HG02981 (cell line): ENCODE results near the gene SDCCAG8.

Experiments used
- ATAC-seq: cut with Tn5 transposase; IDR thresholded peaks from one replicate; pipeline ENCODE4 v1.9.1; 2021; ENCODE audit warnings: mild to moderate bottlenecking, moderate library complexity; ENCODE audit not compliant: unreplicated experiment

SDCCAG8 gene

GRCh38 chr1:243535014-243535413, 279.2 kb downstream of the SDCCAG8 start:
- ATAC-seq = no peak

- no peak for ATAC-seq
Measured at GRCh38 chr1:243539636-243540035, 283.8 kb downstream of the SDCCAG8 start.

GRCh38 chr1:243542739-243543415, 287.0 kb downstream of the SDCCAG8 start:
- ATAC-seq = no peak

- no peak for ATAC-seq
Measured at GRCh38 chr1:243543501-243543900, 287.7 kb downstream of the SDCCAG8 start.

- no peak for ATAC-seq
Measured at GRCh38 chr1:243546457-243546856, 290.6 kb downstream of the SDCCAG8 start.

GRCh38 chr1:243547891-243548290, 292.1 kb downstream of the SDCCAG8 start:
- ATAC-seq = no peak

GRCh38 chr1:243548516-243548915, 292.7 kb downstream of the SDCCAG8 start:
- no peak for ATAC-seq

GRCh38 chr1:243549108-243549507, 293.3 kb downstream of the SDCCAG8 start:
- no peak for ATAC-seq
